ENCODE data around the gene UBR1. TPM values are rescaled to one million over a fixed set of nuclear protein-coding genes. Genes with fewer than 3 reads are reported as not detected.
A peak's percentile ranks its signal among the peaks of the same experiment; 100 is the strongest.
"Not testable (repeated sequence)": the region's sequence is repeated elsewhere in the genome, so short reads cannot be mapped to it uniquely, and the experiment has no call there.

Gene UBR1
- 18.0 and 23.3 TPM in 2 replicates for total RNA-seq

DNA sequence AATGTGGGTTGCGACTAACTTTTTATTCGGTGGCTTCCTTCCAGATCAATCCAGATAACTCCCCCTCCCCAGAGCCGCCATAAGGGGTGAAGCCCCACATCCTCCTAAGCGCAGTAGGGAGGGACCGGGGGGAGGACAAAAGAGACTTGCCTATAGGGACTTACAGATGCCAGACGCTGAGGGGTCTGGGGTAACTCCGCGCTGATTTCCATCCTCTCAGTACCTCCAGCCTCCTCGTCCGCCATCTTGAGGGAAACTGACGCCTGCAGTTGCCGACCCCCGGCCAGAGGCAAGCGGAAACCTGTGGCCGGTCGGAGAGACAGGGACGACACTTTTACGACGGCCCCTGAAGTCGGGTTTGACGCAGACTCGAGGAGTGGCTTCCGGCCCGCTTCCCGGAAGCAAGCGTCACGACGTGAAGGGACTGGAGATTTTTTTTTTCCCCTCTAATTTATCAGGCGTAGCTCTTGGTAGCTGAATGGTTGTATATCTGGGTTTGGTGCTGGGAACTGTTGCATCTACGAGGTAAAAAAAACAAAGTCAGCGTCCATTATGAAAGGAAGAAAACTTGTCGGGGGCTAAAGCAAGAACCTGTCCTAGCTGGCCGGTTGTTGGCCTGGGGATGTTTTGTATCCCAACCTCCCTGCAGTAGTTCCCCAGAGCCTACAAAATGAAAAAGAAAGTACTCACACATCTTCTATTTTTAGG lies at the start of gene UBR1:
Gene UBR1 (minus strand): TSS at position 261 of the 708 bp plus-strand sequence. CDS start 16 bp downstream, at position 245.
- peak; percentile 70 for DNase-seq (ENCODE audit: extremely low read depth, low read depth, low spot score)

GRCh38 chr15:43153269-43153668 lies 47.4 kb upstream of the UBR1 start:
- no peak for DNase-seq (ENCODE audit: extremely low read depth, low read depth, low spot score)

DNA sequence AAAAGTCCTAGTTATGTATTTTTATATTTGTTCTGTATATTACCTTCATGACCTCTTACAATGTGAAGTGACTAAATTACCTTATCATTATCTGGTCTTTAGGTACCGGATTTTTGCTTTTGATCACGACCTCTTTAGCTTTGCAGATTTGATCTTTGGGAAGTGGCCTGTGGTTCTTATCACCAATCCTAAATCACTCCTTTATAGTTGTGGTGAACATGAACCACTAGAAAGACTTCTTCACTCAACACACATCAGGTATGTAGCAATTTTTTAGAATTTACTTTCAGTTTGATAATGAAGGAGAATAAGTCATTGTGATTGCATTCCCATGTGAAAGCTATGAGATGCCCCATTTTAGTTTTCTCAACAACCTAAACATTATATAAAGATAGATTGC lies 45.9 kb upstream of the UBR1 start:
- no peak for DNase-seq (ENCODE audit: extremely low read depth, low read depth, low spot score)

DNA sequence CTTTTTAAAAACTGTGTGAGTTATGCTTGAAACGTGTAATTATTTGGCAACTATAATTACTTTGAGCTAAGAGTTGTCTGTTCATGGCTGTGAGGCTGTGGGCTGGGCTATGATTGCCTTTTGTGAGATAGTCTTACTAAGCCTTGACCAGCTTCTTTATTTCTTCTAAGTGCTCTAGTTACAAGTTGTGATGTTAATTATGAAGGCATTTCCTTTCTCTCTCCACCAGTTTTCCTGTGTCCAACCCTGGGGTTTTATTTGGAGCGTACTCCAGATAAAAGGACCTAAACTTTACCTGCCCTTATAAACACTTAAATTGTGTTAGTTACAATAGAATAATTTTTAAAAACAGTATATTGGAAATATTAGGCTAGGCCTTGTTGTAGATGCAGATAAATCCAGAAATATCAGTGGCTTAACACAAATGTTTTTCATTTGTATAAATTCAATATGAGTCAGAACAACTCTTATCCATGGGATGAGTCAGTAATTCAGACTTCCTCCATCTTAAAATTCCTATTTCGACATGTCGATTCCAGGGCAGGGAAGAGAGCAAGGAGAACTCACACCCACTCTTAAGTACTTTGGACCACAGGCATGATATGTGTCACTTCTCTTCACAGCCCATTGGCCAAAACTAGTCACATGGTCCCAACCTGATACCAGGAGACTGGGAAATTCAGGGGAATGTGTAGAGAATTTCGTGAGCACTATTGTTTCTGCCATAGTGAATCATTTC lies 44.5 kb upstream of the UBR1 start:
- peak; percentile 44 for DNase-seq (ENCODE audit: extremely low read depth, low read depth, low spot score)

DNA sequence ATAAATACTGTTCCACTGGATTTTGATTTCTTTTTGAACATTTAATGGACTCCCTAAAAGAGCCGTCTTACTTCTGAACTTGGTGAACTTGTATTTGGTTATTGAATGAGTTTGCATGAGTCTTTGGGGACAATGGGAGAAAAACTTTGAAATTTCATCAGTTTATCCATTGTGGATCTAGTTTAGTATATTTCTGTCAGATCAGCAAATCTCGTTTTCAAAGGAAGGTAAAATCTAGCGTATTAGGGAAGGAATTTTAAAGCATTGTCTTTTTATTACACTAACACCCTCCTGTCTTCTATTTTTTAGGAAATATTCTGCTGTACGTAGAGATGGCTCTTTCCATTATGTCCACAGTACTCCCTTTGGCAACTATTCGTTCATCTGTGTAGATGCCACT lies 40.3 kb upstream of the UBR1 start:
- no peak for DNase-seq (ENCODE audit: extremely low read depth, low read depth, low spot score)

GRCh38 chr15:43144512-43144911 lies 38.7 kb upstream of the UBR1 start:
- DNase-seq (ENCODE audit: extremely low read depth, low read depth, low spot score), result no peak

- DNase-seq (ENCODE audit: extremely low read depth, low read depth, low spot score), result no peak
These were observed 37.5 kb upstream of the UBR1 start for GRCh38 chr15:43143203-43143941.

DNA sequence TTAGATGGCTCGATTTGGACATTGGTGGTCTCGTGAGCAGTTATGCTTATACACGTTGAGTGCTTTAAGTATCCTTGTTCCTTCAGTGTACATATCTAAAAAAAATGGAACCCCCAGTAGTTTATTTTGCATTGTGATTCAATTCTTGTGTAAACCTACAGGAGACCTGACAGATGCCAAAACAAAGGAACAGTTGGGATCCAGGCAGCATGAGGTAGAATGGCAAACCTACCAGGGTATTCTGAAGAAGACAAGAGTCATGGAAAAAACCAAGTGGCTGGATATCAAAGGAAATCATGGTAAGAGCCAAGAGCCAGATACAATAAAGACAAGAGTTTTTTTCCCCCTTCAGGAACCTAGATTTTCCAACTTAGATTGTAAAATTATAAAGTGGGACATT lies 29.5 kb upstream of the UBR1 start:
- DNase-seq (ENCODE audit: extremely low read depth, low read depth, low spot score), result no peak

- no peak for DNase-seq (ENCODE audit: extremely low read depth, low read depth, low spot score)
These were observed 28.4 kb upstream of the UBR1 start for GRCh38 chr15:43134157-43134635.

- no peak for DNase-seq (ENCODE audit: extremely low read depth, low read depth, low spot score)
These were observed 27.8 kb upstream of the UBR1 start, which contains the start of gene TMEM62 for GRCh38 chr15:43133430-43134156. TSS of gene TMEM62 (plus strand) at chr15:43133586. CDS start at chr15:43133803, 217 bp downstream.

GRCh38 chr15:43132830-43133429 lies 27.1 kb upstream of the UBR1 start:
- DNase-seq (ENCODE audit: extremely low read depth, low read depth, low spot score), result no peak

DNA sequence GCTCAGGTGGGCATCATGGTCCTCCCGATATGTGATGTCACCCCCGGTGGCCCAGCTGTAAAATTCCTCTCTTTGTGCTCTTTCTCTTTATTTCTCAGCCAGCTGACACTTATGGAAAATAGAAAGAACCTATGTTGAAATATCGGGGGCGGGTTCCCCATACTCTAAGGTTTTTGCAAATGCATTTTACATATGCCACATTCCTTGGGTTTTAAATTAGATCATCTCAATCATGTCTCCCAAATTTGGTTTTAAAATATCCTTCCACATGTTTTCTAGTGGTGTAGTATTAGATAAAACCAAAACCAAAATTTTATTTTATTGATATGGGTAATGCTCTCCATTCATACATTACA lies 23.1 kb upstream of the UBR1 start:
- DNase-seq (ENCODE audit: extremely low read depth, low read depth, low spot score), result no peak

DNA sequence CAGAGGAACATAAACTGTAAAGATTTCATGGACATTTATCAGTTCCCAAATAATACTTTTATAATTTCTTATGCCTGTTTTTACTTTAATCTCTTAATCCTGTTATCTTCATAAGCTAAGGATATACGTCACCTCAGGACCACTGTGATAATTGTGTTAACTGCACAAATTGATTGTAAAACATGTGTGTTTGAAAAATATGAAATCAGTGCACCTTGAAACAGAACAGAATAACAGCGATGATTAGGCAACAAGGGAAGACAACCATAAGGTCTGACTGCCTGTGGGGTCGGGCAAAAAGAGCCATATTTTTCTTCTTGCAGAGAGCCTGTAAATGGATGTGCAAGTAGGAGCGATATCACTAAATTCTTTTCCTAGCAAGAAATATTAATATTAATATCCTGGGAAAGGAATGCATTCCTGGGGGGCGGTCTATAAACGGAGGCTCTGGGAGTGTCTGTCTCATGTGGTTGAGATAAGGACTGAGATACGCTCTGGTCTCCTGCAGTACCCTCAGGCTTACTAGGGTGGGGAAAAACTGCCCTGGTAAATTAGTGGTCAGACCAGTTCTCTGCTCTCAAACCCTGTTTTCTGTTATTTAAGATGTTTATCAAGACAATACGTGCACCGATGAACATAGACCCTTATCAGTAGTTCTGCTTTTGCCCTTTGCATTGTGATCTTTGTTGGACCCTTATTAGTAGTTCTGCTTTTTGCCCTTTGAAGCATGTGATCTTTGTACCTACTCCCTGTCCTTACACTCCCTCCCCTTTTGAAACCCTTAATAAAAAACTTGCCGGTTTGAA lies 22.5 kb upstream of the UBR1 start:
- DNase-seq (ENCODE audit: extremely low read depth, low read depth, low spot score), result not testable (repeated sequence)

DNA sequence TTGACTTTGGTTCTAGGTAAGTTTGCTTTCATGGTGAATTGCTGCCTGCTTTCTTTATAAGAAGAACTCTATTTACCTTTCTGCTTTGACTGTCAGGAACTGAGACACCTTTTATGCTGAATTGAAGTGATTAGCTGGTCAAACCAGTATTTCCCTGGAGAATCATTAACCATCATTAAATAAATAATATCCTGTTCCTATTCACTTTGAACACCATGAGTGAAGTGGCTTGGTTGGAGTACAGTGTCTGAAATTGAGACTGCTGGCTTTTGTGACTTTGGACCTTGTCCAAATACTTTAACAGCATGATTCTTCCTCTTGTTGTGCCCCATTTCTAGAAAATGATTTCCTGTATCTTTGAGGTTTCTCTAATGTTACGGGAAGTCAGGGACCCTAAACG lies 21.9 kb upstream of the UBR1 start:
- no peak for DNase-seq (ENCODE audit: extremely low read depth, low read depth, low spot score)

- no peak for DNase-seq (ENCODE audit: extremely low read depth, low read depth, low spot score)
These were observed 20.5 kb upstream of the UBR1 start for GRCh38 chr15:43126356-43126755.

DNA sequence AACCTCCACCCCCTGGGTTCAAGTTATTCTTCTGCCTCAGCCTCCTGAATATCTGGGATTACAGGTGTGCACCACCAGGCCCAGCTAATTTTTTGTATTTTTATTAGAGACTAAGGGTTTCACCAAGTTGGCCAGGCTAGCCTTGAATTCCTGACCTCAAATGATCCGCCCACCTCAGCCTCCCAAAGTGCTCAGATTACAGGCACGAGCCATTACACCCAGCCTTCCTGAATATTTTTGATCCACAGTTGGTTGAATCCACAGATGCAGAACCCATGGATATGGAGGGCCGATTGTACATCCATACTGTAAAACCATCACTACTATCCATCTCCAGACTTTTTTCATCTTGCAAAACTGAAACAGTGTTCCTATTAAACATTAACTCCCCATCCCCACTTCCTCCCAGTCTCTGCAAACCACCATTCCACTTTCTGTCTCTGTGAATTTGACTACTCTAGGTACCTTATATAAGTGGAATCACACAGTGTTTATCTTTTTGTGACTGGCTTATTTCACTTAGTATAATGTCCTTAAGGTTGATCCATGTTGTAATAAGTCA lies 19.3 kb upstream of the UBR1 start:
- no peak for DNase-seq (ENCODE audit: extremely low read depth, low read depth, low spot score)

- no peak for DNase-seq (ENCODE audit: extremely low read depth, low read depth, low spot score)
These were observed 16.0 kb upstream of the UBR1 start for GRCh38 chr15:43121863-43122262.

- DNase-seq (ENCODE audit: extremely low read depth, low read depth, low spot score), result no peak
These were observed 13.0 kb upstream of the UBR1 start for GRCh38 chr15:43118829-43119228.

- no peak for DNase-seq (ENCODE audit: extremely low read depth, low read depth, low spot score)
These were observed 12.4 kb upstream of the UBR1 start for GRCh38 chr15:43118286-43118685.

Measured in glomerular endothelial cell (primary cell).